HepG2 (cell line): ENCODE measurements around the gene CHMP1A. TPM values are rescaled to one million over a fixed set of nuclear protein-coding genes. Genes with fewer than 3 reads are reported as not detected.

Experiments
- ATAC-seq: fragments of 200-7000 bp; cut with Tn5 transposase; 3 replicates; pipeline ENCODE4 v1.9.1; 2020; ENCODE audit warnings: mild to moderate bottlenecking, moderate library complexity
- BruUV-seq: library from RNA; stranded (reverse); fragments of 400-500 nt; replicated peaks from 2 replicates; lab custom pipeline; 2021; lab: Mats Ljungman, UMichigan
- CTCF ChIA-PET: fragments of 300-600 bp; formaldehyde crosslinking; extraction: SDS; loops from one replicate; lab custom pipeline; 2021; ENCODE audit warnings: low total read pairs, inconsistent platforms, low intra/inter-chr PET ratio; lab: Yijun Ruan, JAX
- POLR2A ChIA-PET: fragments of 350-600 bp; sonication (Branson Sonifier 250); formaldehyde crosslinking; loops from one replicate; lab custom pipeline; 2020; ENCODE audit warnings: antibody characterized with exemption, inconsistent platforms; lab: Yijun Ruan, JAX
- DNase-seq: peaks from one replicate; pipeline ENCODE4 v3.0.0-alpha.2; 2015; ENCODE audit warnings: low spot score
- FAIRE-seq: peaks from 3 replicates; lab custom pipeline; 2011; peaks lifted over from hg19 to GRCh38; lab: Jason Lieb, UNC
- H2AFZ ChIP-seq: one replicate; pipeline ENCODE4 v1.6.1; 2011; ENCODE audit warnings: low read length, inconsistent platforms
- H3K27ac ChIP-seq: fragments of 300-600 bp; 3 replicates; pipeline ENCODE4 v1.8.0; 2011; ENCODE audit warnings: mixed run types, mild to moderate bottlenecking, mixed read lengths, low read length, inconsistent platforms; ENCODE audit not compliant: insufficient read depth; ENCODE audit errors: extremely low read length
- H3K27me3 ChIP-seq, 2 experiments: fragments of 200-600 bp in 1 of 2; 2 replicates in 1 of 2; 3 replicates in 1 of 2; pipeline versions ENCODE4 v1.6.0 to v1.8.0; 2011; ENCODE audit warnings: low read length in 2 of 2, mild to moderate bottlenecking in 2 of 2, moderate library complexity in 2 of 2, inconsistent platforms in 1 of 2; ENCODE audit not compliant: insufficient read depth in 2 of 2, control insufficient read depth in 1 of 2
- H3K36me3 ChIP-seq, 2 experiments: fragments of 200-600 bp in 1 of 2; replicated peaks in 1 of 2; 2 replicates in 1 of 2; 3 replicates in 1 of 2; pipeline versions ENCODE4 v1.5.1 to v1.8.0; 2011; ENCODE audit warnings: low read length in 2 of 2, inconsistent platforms in 1 of 2; ENCODE audit not compliant: insufficient read depth in 2 of 2, control insufficient read depth in 1 of 2
- H3K4me1 ChIP-seq: 2 replicates; pipeline ENCODE4 v1.5.1; 2012; ENCODE audit warnings: low read length, inconsistent platforms; ENCODE audit not compliant: insufficient read depth
- H3K4me2 ChIP-seq: 2 replicates; pipeline ENCODE4 v1.6.0; 2011; ENCODE audit warnings: low read depth, low read length, inconsistent platforms
- H3K4me3 ChIP-seq, 3 experiments: fragments of 200-600 bp in 1 of 3; sonication (generic), shearing (Covaris generic) in 1 of 3; replicated peaks in 1 of 3; 2 replicates each; pipeline ENCODE4 v1.5.1; 2011 to 2016; ENCODE audit warnings: low read length in 3 of 3, inconsistent platforms in 2 of 3, low read depth in 2 of 3, mild to moderate bottlenecking in 2 of 3, control low read depth in 1 of 3, mixed read lengths in 1 of 3; ENCODE audit not compliant: insufficient read depth in 1 of 3
- H3K79me2 ChIP-seq: one replicate; pipeline ENCODE4 v1.6.1; 2011; ENCODE audit warnings: low read length, inconsistent platforms; ENCODE audit not compliant: insufficient read depth
- H3K9ac ChIP-seq: 2 replicates; pipeline ENCODE4 v1.6.0; 2011; ENCODE audit warnings: mild to moderate bottlenecking, low read depth, low read length, inconsistent platforms; ENCODE audit not compliant: insufficient read depth
- H3K9me3 ChIP-seq: 2 replicates; pipeline ENCODE4 v1.5.1; 2012; ENCODE audit warnings: mild to moderate bottlenecking, low read length
- H4K20me1 ChIP-seq: 2 replicates; pipeline ENCODE4 v1.6.0; 2011; ENCODE audit warnings: inconsistent platforms, mild to moderate bottlenecking, low read length, moderate library complexity; ENCODE audit not compliant: insufficient read depth
- ARNT ChIP-seq: fragments of 450-650 bp; IDR thresholded peaks from 2 replicates; pipeline ENCODE4 v1.6.1; 2017
- NCOA1 ChIP-seq: sonication (generic); formaldehyde crosslinking; IDR thresholded peaks from 2 replicates; pipeline ENCODE4 v1.9.0; 2021; ENCODE audit warnings: missing genetic modification reagents
- NFIB ChIP-seq: sonication (generic); formaldehyde crosslinking; IDR thresholded peaks from 2 replicates; pipeline ENCODE4 v1.9.0; 2021; ENCODE audit warnings: missing genetic modification reagents, mild to moderate bottlenecking, borderline replicate concordance
- RELA ChIP-seq: sonication (generic); formaldehyde crosslinking; IDR thresholded peaks from 2 replicates; pipeline ENCODE4 v1.4.0; 2020; ENCODE audit warnings: missing genetic modification reagents
- ZNF382 ChIP-seq: sonication (generic); formaldehyde crosslinking; IDR thresholded peaks from 2 replicates; pipeline ENCODE4 v1.5.0; 2020; ENCODE audit warnings: missing genetic modification reagents, mild to moderate bottlenecking, borderline replicate concordance
- ZNF430 ChIP-seq: sonication (generic); formaldehyde crosslinking; IDR thresholded peaks from 2 replicates; pipeline ENCODE4 v1.9.0; 2021; ENCODE audit warnings: mild to moderate bottlenecking, missing genetic modification reagents
- ZNF550 ChIP-seq: sonication (generic); formaldehyde crosslinking; IDR thresholded peaks from 2 replicates; pipeline ENCODE4 v1.4.0; 2020; ENCODE audit warnings: mild to moderate bottlenecking, missing genetic modification reagents, borderline replicate concordance
- WGBS: methylation state at CpG from one replicate; pipeline ENCODE4 v1.1.6; 2017; ENCODE audit warnings: low lambda C conversion rate; 5-methylcytosine and 5-hydroxymethylcytosine counted together
- in situ Hi-C: cut with HindIII; loops from 2 replicates; pipeline ENCODE4 v1.10.0; 2017; ENCODE audit warnings: low pct_unique_long_range_greater_than_20kb; ENCODE audit not compliant: extremely low pct_ligation_motif_present
- intact Hi-C: fragments of 100-400 bp; cut with micrococcal nuclease; formaldehyde crosslinking; loops from one replicate; pipeline ENCODE4 v1.10.0; 2022; ENCODE audit not compliant: unreplicated experiment
- polyA plus RNA-seq, 8 experiments: library from polyadenylated mRNA; depleted of rRNA in 3 of 8; stranded (reverse) in 7 of 8; unstranded in 1 of 8; fragments of >200 nt; fragmentation: Illumina TruSeq in 4 of 8; extraction: Trizol in 4 of 8; gene quantifications; 2 replicates each; pipeline versions ENCODE4 v1.2.1 to v1.2.3, GENCODE V29; 2011 to 2016; ENCODE audit warnings: low read depth in 4 of 8, missing spikeins in 1 of 8, mixed read lengths in 1 of 8; ENCODE audit not compliant: insufficient read depth in 1 of 8
- total RNA-seq, 5 experiments: library from RNA; depleted of rRNA; stranded (reverse); fragments of >200 nt; fragmentation: Illumina TruSeq; extraction: Trizol; gene quantifications; 2 replicates each; pipeline ENCODE4 v1.2.3, GENCODE V29; 2016; ENCODE audit warnings: low read depth in 1 of 5
- TF ChIP-seq, protein P1 (sequence below): conservative IDR thresholded peaks from 2 replicates; pipeline ENCODE4 v1.6.1; 2018; ENCODE audit warnings: missing genetic modification reagents
- TF ChIP-seq, protein P2 (sequence below): sonication (generic); formaldehyde crosslinking; IDR thresholded peaks from 2 replicates; pipeline ENCODE4 v1.4.0; 2020; ENCODE audit warnings: mild to moderate bottlenecking, missing genetic modification reagents, borderline replicate concordance

CHMP1A gene
- total and polyA plus RNA-seq, 2 of the 13 experiments (the other 11 are each of a cell fraction or from before 2014, with no cell fraction given) = 69.4 to 73.3 TPM

DNA sequence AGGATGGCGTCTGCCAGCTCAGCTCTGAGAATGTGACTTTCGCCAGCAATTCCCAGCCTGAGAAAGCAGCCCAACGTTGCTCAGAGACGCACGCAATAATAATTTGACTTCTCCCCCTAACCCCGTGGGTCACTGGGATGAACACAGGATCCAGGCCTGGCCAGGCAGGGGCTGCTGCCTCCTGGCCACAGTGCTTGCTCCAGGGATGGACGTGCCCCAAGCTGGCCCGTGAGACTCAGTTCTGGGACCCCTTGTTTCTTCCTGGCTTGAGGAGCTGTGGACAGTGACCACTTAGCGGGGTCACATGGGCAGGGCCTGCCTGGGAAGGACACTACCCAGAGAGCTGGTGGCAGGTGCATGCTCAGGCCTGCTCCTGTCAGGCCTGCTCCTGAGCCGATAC lies 57.6 kb downstream of the CHMP1A start:
- TF ChIP-seq NFIB (CRISPR knock-in tag) (0 out of 2 replicates have a peak, but pooled peaks have one; percentile 55), NCOA1 (CRISPR knock-in tag) (no peak), ZNF382 (CRISPR knock-in tag) (no peak), ZNF550 (CRISPR knock-in tag) (no peak), ZNF430 (CRISPR knock-in tag) (no peak), ARNT (no peak), RELA (no peak)
- TF ChIP-seq, protein P1, sequence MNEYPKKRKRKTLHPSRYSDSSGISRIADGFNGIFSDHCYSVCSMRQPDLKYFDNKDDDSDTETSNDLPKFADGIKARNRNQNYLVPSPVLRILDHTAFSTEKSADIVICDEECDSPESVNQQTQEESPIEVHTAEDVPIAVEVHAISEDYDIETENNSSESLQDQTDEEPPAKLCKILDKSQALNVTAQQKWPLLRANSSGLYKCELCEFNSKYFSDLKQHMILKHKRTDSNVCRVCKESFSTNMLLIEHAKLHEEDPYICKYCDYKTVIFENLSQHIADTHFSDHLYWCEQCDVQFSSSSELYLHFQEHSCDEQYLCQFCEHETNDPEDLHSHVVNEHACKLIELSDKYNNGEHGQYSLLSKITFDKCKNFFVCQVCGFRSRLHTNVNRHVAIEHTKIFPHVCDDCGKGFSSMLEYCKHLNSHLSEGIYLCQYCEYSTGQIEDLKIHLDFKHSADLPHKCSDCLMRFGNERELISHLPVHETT (CRISPR knock-in tag) = no peak
- TF ChIP-seq, protein P2, sequence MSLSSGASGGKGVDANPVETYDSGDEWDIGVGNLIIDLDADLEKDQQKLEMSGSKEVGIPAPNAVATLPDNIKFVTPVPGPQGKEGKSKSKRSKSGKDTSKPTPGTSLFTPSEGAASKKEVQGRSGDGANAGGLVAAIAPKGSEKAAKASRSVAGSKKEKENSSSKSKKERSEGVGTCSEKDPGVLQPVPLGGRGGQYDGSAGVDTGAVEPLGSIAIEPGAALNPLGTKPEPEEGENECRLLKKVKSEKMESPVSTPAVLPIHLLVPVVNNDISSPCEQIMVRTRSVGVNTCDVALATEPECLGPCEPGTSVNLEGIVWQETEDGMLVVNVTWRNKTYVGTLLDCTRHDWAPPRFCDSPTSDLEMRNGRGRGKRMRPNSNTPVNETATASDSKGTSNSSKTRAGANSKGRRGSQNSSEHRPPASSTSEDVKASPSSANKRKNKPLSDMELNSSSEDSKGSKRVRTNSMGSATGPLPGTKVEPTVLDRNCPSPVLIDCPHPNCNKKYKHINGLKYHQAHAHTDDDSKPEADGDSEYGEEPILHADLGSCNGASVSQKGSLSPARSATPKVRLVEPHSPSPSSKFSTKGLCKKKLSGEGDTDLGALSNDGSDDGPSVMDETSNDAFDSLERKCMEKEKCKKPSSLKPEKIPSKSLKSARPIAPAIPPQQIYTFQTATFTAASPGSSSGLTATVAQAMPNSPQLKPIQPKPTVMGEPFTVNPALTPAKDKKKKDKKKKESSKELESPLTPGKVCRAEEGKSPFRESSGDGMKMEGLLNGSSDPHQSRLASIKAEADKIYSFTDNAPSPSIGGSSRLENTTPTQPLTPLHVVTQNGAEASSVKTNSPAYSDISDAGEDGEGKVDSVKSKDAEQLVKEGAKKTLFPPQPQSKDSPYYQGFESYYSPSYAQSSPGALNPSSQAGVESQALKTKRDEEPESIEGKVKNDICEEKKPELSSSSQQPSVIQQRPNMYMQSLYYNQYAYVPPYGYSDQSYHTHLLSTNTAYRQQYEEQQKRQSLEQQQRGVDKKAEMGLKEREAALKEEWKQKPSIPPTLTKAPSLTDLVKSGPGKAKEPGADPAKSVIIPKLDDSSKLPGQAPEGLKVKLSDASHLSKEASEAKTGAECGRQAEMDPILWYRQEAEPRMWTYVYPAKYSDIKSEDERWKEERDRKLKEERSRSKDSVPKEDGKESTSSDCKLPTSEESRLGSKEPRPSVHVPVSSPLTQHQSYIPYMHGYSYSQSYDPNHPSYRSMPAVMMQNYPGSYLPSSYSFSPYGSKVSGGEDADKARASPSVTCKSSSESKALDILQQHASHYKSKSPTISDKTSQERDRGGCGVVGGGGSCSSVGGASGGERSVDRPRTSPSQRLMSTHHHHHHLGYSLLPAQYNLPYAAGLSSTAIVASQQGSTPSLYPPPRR = peak; percentile 7; the same call in 1 of the 2 replicates
- in situ Hi-C loops = loop anchor here (5.0 kb wide), 1 partner anchor 42 kb away; no protein-coding TSS in a partner anchor
- Histone ChIP-seq H2AFZ (no peak overlapping the region), H3K9me3 (no peaks in the 10 kb centered on the region), H3K79me2 (no peaks in the 10 kb centered on the region), H3K9ac (no peak overlapping the region), H4K20me1 (no peaks in the 10 kb centered on the region), H3K4me3 (no peak overlapping the region), H3K27me3 (peaks cover 13 to 30% of the 10 kb centered on the region in 2 experiments; a peak in 4 of 5 replicates), H3K4me2 (no peak overlapping the region), H3K4me1 (peaks cover 21% of the 10 kb centered on the region; the same call in 1 of the 2 replicates), H3K36me3 (no peaks in the 10 kb centered on the region), H3K27ac (no peak overlapping the region)
- FAIRE-seq (no peak), DNase-seq (no peak), ATAC-seq (no peak)
- CTCF ChIA-PET = interaction anchor here (1.4 kb wide), 1 partner anchor 41 kb away, joined by 16 read pairs; no protein-coding TSS in a partner anchor
- intact Hi-C loops = loop anchor here (1.0 kb wide), 1 partner anchor 41 kb away; no protein-coding TSS in a partner anchor
- no TSS peak for BruUV-seq
- POLR2A ChIA-PET = interaction anchor here (1.4 kb wide), 1 partner anchor 18 kb away, joined by 6 read pairs; no protein-coding TSS in a partner anchor
- 73% methylated on average over 8 of the region's 10 CpGs for WGBS
